ENCODE measurements around the gene MANBA. TPM values are rescaled to one million over a fixed set of nuclear protein-coding genes. Genes with fewer than 3 reads are reported as not detected.
A peak's percentile ranks its signal among the peaks of the same experiment; 100 is the strongest.

MANBA gene
- total and polyA plus RNA-seq, 2 of the 13 experiments (the other 11 are each of a cell fraction or from before 2014, with no cell fraction given), result 11.7 to 33.3 TPM

- ATAC-seq, result peak; percentile 80
- Histone ChIP-seq H3K4me1 (ENCODE audit: insufficient read depth, low read length) (peaks cover 44% of the 10 kb centered on the region), H3K9ac (ENCODE audit: insufficient read depth, low read depth, low read length) (no peak overlapping the region), H3K79me2 (ENCODE audit: insufficient read depth, low read length) (no peaks in the 10 kb centered on the region), H3K9me3 (ENCODE audit: low read length) (no peaks in the 10 kb centered on the region), H3K4me2 (ENCODE audit: low read depth, low read length) (peak overlapping the region; percentile 47), H4K20me1 (ENCODE audit: insufficient read depth, low read length) (no peaks in the 10 kb centered on the region), H3K36me3 (replicated peaks in 1 of 2; ENCODE audit: control insufficient read depth in 1 of 2, insufficient read depth in 2 of 2, low read length in 2 of 2) (no peaks in the 10 kb centered on the region), H3K27me3 (ENCODE audit: control insufficient read depth in 1 of 2, insufficient read depth in 2 of 2, low read length in 2 of 2) (no peaks in the 10 kb centered on the region), H3K27ac (ENCODE audit: extremely low read length, insufficient read depth, low read length) (peak overlapping the region; percentile 2), H3K4me3 (replicated peaks in 1 of 3; ENCODE audit: insufficient read depth in 1 of 3, low read depth in 2 of 3, low read length in 3 of 3) (no peak overlapping the region), H2AFZ (ENCODE audit: low read length) (no peak overlapping the region)
- intact Hi-C loops (cut with micrococcal nuclease; ENCODE audit: unreplicated experiment), result loop anchor here (10.0 kb wide), 2 partner anchors 88 to 268 kb away; no protein-coding TSS in a partner anchor
- CTCF ChIA-PET (ENCODE audit: low intra/inter-chr PET ratio, low total read pairs), result no interaction called here
- BruUV-seq (replicated peaks), result no TSS peak
- peak; percentile 58 for DNase-seq (ENCODE audit: low spot score)
- in situ Hi-C loops (cut with HindIII; ENCODE audit: extremely low pct_ligation_motif_present, low pct_unique_long_range_greater_than_20kb), result no loop called here
- FAIRE-seq, result no peak
- TF ChIP-seq, protein P1, sequence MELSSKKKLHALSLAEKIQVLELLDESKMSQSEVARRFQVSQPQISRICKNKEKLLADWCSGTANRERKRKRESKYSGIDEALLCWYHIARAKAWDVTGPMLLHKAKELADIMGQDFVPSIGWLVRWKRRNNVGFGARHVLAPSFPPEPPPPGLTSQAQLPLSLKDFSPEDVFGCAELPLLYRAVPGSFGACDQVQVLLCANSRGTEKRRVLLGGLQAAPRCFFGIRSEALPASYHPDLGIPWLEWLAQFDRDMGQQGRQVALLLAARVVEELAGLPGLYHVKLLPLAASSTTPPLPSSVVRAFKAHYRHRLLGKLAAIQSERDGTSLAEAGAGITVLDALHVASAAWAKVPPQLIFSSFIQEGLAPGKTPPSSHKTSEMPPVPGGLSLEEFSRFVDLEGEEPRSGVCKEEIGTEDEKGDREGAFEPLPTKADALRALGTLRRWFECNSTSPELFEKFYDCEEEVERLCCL (CRISPR knock-in tag; IDR thresholded peaks at IDR 0.05; ENCODE audit: borderline replicate concordance), result no peak
- TF ChIP-seq, protein P2, sequence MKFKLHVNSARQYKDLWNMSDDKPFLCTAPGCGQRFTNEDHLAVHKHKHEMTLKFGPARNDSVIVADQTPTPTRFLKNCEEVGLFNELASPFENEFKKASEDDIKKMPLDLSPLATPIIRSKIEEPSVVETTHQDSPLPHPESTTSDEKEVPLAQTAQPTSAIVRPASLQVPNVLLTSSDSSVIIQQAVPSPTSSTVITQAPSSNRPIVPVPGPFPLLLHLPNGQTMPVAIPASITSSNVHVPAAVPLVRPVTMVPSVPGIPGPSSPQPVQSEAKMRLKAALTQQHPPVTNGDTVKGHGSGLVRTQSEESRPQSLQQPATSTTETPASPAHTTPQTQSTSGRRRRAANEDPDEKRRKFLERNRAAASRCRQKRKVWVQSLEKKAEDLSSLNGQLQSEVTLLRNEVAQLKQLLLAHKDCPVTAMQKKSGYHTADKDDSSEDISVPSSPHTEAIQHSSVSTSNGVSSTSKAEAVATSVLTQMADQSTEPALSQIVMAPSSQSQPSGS (CRISPR knock-in tag; IDR thresholded peaks at IDR 0.05), result peak; percentile 39; the same call in 1 of the 2 replicates
- TF ChIP-seq FOSL2 (CRISPR knock-in tag; IDR thresholded peaks at IDR 0.05) (0 out of 2 replicates have a peak, but pooled peaks have one; percentile 12), ZNF232 (CRISPR knock-in tag; IDR thresholded peaks at IDR 0.05; ENCODE audit: borderline replicate concordance) (no peak), PAX8 (CRISPR knock-in tag; IDR thresholded peaks at IDR 0.05; ENCODE audit: borderline replicate concordance) (no peak), TSC22D2 (CRISPR knock-in tag; IDR thresholded peaks at IDR 0.05; ENCODE audit: borderline replicate concordance) (no peak), TEAD3 (CRISPR knock-in tag; optimal IDR thresholded peaks at IDR 0.05; ENCODE audit: borderline replicate concordance) (peak; percentile 10), FOXP1 (IDR thresholded peaks at IDR 0.05) (no peak), FOXP1 (CRISPR knock-in tag; IDR thresholded peaks at IDR 0.05) (peak; percentile 20; the same call in 1 of the 2 replicates), SP140L (CRISPR knock-in tag; IDR thresholded peaks at IDR 0.05; ENCODE audit: borderline replicate concordance) (0 out of 2 replicates have a peak, but pooled peaks have one; percentile 52), EZH2 (conservative IDR thresholded peaks at IDR 0.05; ENCODE audit: low read depth, low read length) (no peak), RCOR2 (CRISPR knock-in tag; IDR thresholded peaks at IDR 0.05) (0 out of 2 replicates have a peak, but pooled peaks have one; percentile 15), ZFYVE20 (CRISPR knock-in tag; IDR thresholded peaks at IDR 0.05; ENCODE audit: borderline replicate concordance, low read depth) (no peak), ZFP37 (CRISPR knock-in tag; IDR thresholded peaks at IDR 0.05; ENCODE audit: borderline replicate concordance) (no peak)
- TF ChIP-seq, protein P3, sequence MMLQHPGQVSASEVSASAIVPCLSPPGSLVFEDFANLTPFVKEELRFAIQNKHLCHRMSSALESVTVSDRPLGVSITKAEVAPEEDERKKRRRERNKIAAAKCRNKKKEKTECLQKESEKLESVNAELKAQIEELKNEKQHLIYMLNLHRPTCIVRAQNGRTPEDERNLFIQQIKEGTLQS (CRISPR knock-in tag; IDR thresholded peaks at IDR 0.05), result peak; percentile 46; the same call in 1 of the 2 replicates
- 30% methylated on average over 3 of the region's 3 CpGs for WGBS (ENCODE audit: low lambda C conversion rate)
- POLR2A ChIA-PET, result interaction anchor here (0.9 kb wide), 1 partner anchor 115 kb away, joined by 4 read pairs; the partner anchor contains the start of gene UBE2D3
Measured at GRCh38 chr4:102713096-102713495, 47.7 kb downstream of the MANBA start.
